CD1c-positive myeloid dendritic cell (primary cell): Measurements from ENCODE around the gene DIS3L2.

Experiments
- DNase-seq: peaks from one replicate; pipeline ENCODE4 v3.0.0-alpha.2; 2016; ENCODE audit errors: extremely low spot score

Gene DIS3L2

GRCh38 chr2:231961349-231962166 lies at the start of gene DIS3L2:
TSS of gene DIS3L2 (plus strand) at chr2:231961713. CDS start at chr2:232014928, 53,215 bp downstream.
- DNase-seq = peak; percentile 85

- DNase-seq = no peak
Observed at GRCh38 chr2:231914077-231914690, 47.3 kb upstream of the DIS3L2 start.

GRCh38 chr2:231917280-231918066 lies 44.0 kb upstream of the DIS3L2 start:
- no peak for DNase-seq

GRCh38 chr2:231918501-231919330 lies 42.8 kb upstream of the DIS3L2 start:
- DNase-seq = no peak

- no peak for DNase-seq
Observed at GRCh38 chr2:231919341-231920035, 42.0 kb upstream of the DIS3L2 start.

- DNase-seq = no peak
Observed at GRCh38 chr2:231920366-231920765, 41.1 kb upstream of the DIS3L2 start.

GRCh38 chr2:231920795-231921194 lies 40.7 kb upstream of the DIS3L2 start:
- DNase-seq = no peak

GRCh38 chr2:231922311-231923009 lies 39.1 kb upstream of the DIS3L2 start:
- DNase-seq = no peak

GRCh38 chr2:231923010-231923344 lies 38.5 kb upstream of the DIS3L2 start:
- DNase-seq = no peak

GRCh38 chr2:231923951-231924888 lies 37.3 kb upstream of the DIS3L2 start:
- DNase-seq = no peak

- DNase-seq = no peak
Observed at GRCh38 chr2:231924889-231925275, 36.6 kb upstream of the DIS3L2 start.

GRCh38 chr2:231925303-231926179 lies 36.0 kb upstream of the DIS3L2 start:
- DNase-seq = peak; percentile 79

- peak; percentile 38 for DNase-seq
Observed at GRCh38 chr2:231926180-231926741, 35.3 kb upstream of the DIS3L2 start, which contains the start of gene NPPC. TSS of gene NPPC (minus strand) at chr2:231926396. CDS start at chr2:231926249, 147 bp downstream.

GRCh38 chr2:231926761-231927565 lies 34.5 kb upstream of the DIS3L2 start:
- peak; percentile 25 for DNase-seq

GRCh38 chr2:231927566-231927890 lies 34.0 kb upstream of the DIS3L2 start:
- DNase-seq = no peak

- no peak for DNase-seq
Observed at GRCh38 chr2:231928481-231928880, 33.0 kb upstream of the DIS3L2 start.
